Trophoblast cell (in vitro differentiated cells and primary cell): ENCODE measurements around the gene FERMT2.

Source experiments
- DNase-seq, 2 donors: peaks; one replicate each; pipeline ENCODE4 v3.0.0-alpha.2; 2016
- H2AFZ ChIP-seq: 2 replicates; pipeline ENCODE4 v1.6.1; 2013; ENCODE audit warnings: low read length, moderate library complexity, mild to moderate bottlenecking; ENCODE audit not compliant: insufficient read depth, poor library complexity
- H2AK5ac ChIP-seq: 2 replicates; pipeline ENCODE4 v1.6.1; 2013; ENCODE audit warnings: mild to moderate bottlenecking, low read length
- H2BK120ac ChIP-seq: 2 replicates; pipeline ENCODE4 v1.6.1; 2013; ENCODE audit warnings: low read length, mild to moderate bottlenecking, moderate library complexity; ENCODE audit not compliant: insufficient read depth, poor library complexity
- H2BK12ac ChIP-seq: 2 replicates; pipeline ENCODE4 v1.6.1; 2013; ENCODE audit warnings: mild to moderate bottlenecking, low read length, moderate library complexity
- H2BK5ac ChIP-seq: 2 replicates; pipeline ENCODE4 v1.6.1; 2013; ENCODE audit warnings: low read length, low read depth, moderate library complexity, mild to moderate bottlenecking; ENCODE audit not compliant: poor library complexity
- H3K14ac ChIP-seq: 2 replicates; pipeline ENCODE4 v1.6.1; 2013; ENCODE audit warnings: mild to moderate bottlenecking, low read length
- H3K18ac ChIP-seq: 2 replicates; pipeline ENCODE4 v1.6.1; 2013; ENCODE audit warnings: mild to moderate bottlenecking, low read length
- H3K23ac ChIP-seq: 2 replicates; pipeline ENCODE4 v1.6.1; 2013; ENCODE audit warnings: low read length
- H3K27ac ChIP-seq: 2 replicates; pipeline ENCODE4 v1.5.1; 2013; ENCODE audit warnings: low read depth, mild to moderate bottlenecking, inconsistent platforms, low read length, moderate library complexity
- H3K27me3 ChIP-seq: 2 replicates; pipeline ENCODE4 v1.6.1; 2013; ENCODE audit warnings: inconsistent platforms, mild to moderate bottlenecking, low read length, moderate library complexity; ENCODE audit not compliant: insufficient read depth
- H3K36me3 ChIP-seq, 2 experiments: 1 replicate in 1 of 2; 2 replicates in 1 of 2; pipeline ENCODE4 v1.6.1; 2013; ENCODE audit warnings: low read length in 2 of 2, mild to moderate bottlenecking in 2 of 2, moderate library complexity in 1 of 2; ENCODE audit not compliant: insufficient read depth in 2 of 2, control insufficient read depth in 1 of 2
- H3K4ac ChIP-seq: 2 replicates; pipeline ENCODE4 v1.6.1; 2013; ENCODE audit warnings: low read depth, mild to moderate bottlenecking, low read length, moderate library complexity
- H3K4me1 ChIP-seq, 2 experiments: 1 replicate in 1 of 2; 2 replicates in 1 of 2; pipeline ENCODE4 v1.6.1; 2013; ENCODE audit warnings: low read length in 2 of 2, mild to moderate bottlenecking in 2 of 2, moderate library complexity in 1 of 2; ENCODE audit not compliant: insufficient read depth in 2 of 2, control insufficient read depth in 1 of 2
- H3K4me2 ChIP-seq: 2 replicates; pipeline ENCODE4 v1.6.1; 2013; ENCODE audit warnings: inconsistent platforms, mild to moderate bottlenecking, low read length, moderate library complexity
- H3K4me3 ChIP-seq: 2 replicates; pipeline ENCODE4 v1.5.1; 2013; ENCODE audit warnings: mild to moderate bottlenecking, low read depth, low read length, inconsistent platforms
- H3K79me1 ChIP-seq: one replicate; pipeline ENCODE4 v1.6.1; 2013; ENCODE audit warnings: low read length
- H3K79me2 ChIP-seq: 2 replicates; pipeline ENCODE4 v1.6.1; 2013; ENCODE audit warnings: low read length, mild to moderate bottlenecking; ENCODE audit not compliant: control insufficient read depth, insufficient read depth, poor library complexity
- H3K9ac ChIP-seq: 2 replicates; pipeline ENCODE4 v1.6.1; 2013; ENCODE audit warnings: mild to moderate bottlenecking, low read length
- H3K9me3 ChIP-seq: 2 replicates; pipeline ENCODE4 v1.6.1; 2013; ENCODE audit warnings: low read depth, mild to moderate bottlenecking, control low read depth, inconsistent platforms, low read length; ENCODE audit not compliant: insufficient read depth
- H4K12ac ChIP-seq: 2 replicates; pipeline ENCODE4 v1.6.1; 2013; ENCODE audit warnings: low read depth, mild to moderate bottlenecking, low read length, moderate library complexity
- H4K8ac ChIP-seq: 2 replicates; pipeline ENCODE4 v1.6.1; 2013; ENCODE audit warnings: low read depth, mild to moderate bottlenecking, low read length, moderate library complexity
- H4K91ac ChIP-seq: one replicate; pipeline ENCODE4 v1.6.1; 2013; ENCODE audit warnings: low read depth, mild to moderate bottlenecking, low read length, moderate library complexity
- whole genome bisulfite sequencing: extraction: QIAGEN DNeasy Blood & Tissue Kit; methylation state at CpG from one replicate; pipeline ENCODE4 v1.1.7; 2013; ENCODE audit warnings: missing lambda C conversion rate; ENCODE audit not compliant: insufficient read length, insufficient coverage; ENCODE audit errors: extremely low coverage; 5-methylcytosine and 5-hydroxymethylcytosine counted together

Gene FERMT2

DNA sequence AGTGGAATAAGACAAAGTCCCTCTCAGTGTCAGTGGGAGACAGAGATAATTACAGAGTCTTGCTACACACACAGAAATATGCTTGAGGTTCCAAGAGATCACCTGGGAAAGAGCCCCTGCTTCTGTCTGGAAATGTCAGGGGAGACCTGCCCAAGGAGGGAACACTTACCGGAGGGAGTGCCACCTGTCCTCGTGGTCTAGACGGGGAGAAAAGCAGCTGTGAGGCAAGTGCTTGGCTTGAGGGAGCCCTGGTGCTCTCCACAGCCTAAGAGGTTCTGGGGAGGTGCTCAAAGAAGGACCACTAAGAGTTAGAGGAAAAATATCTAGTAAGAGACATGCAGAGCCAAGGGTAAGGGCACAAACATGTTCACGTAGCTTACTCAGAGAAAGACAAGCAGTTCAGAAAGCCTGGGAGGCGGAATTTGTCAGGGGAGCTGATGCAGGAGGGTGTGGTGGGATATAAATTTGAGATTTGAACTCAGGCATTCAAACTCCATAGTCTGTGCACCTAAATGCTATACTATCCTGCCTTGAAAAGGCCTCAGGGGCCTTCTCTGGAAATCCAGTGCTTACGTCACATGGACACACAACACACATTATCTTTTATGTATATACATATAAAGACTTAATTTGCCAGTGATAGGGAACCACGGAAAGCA is 121.2 kb downstream of the FERMT2 start:
- no peaks in the 10 kb centered on the region for H3K27me3 ChIP-seq
- no peak overlapping the region for H2AFZ ChIP-seq
- H3K18ac ChIP-seq = no peak overlapping the region
- peak overlapping the region; percentile 62 for H2BK120ac ChIP-seq
- H3K14ac ChIP-seq = peak overlapping the region; percentile 66
- peaks cover 0 to 2% of the 10 kb centered on the region in 2 experiments for H3K4me1 ChIP-seq
- no peak overlapping the region for H3K23ac ChIP-seq
- no peak overlapping the region for H3K4me3 ChIP-seq
- H3K36me3 ChIP-seq = no peaks in the 10 kb centered on the region
- H3K9ac ChIP-seq = no peak overlapping the region
- H3K4ac ChIP-seq = no peak overlapping the region
- no CpG with 5 or more reads among the region's 7 CpGs for WGBS
- no peak overlapping the region for H4K8ac ChIP-seq
- DNase-seq = no peak
- H4K12ac ChIP-seq = no peak overlapping the region
- peak overlapping the region; percentile 56 for H2BK5ac ChIP-seq
- H2AK5ac ChIP-seq = peak overlapping the region; percentile 74
- no peak overlapping the region for H3K4me2 ChIP-seq
- peak overlapping the region; percentile 52 for H4K91ac ChIP-seq
- H2BK12ac ChIP-seq = peak overlapping the region; percentile 87
- H3K9me3 ChIP-seq = no peaks in the 10 kb centered on the region
- peaks cover 2% of the 10 kb centered on the region for H3K79me1 ChIP-seq
- no peaks in the 10 kb centered on the region for H3K79me2 ChIP-seq
- no peak overlapping the region for H3K27ac ChIP-seq

- Histone ChIP-seq H3K27ac (no peak overlapping the region), H3K79me2 (no peaks in the 10 kb centered on the region), H4K12ac (no peak overlapping the region), H3K4me2 (no peak overlapping the region), H2BK120ac (no peak overlapping the region), H3K23ac (no peak overlapping the region), H4K91ac (no peak overlapping the region), H2AFZ (no peak overlapping the region), H2BK12ac (no peak overlapping the region), H2AK5ac (no peak overlapping the region), H3K27me3 (no peaks in the 10 kb centered on the region), H3K9me3 (no peaks in the 10 kb centered on the region), H3K79me1 (no peaks in the 10 kb centered on the region), H2BK5ac (no peak overlapping the region), H3K4me1 (peaks cover 0 to 2% of the 10 kb centered on the region in 2 experiments), H4K8ac (no peak overlapping the region), H3K14ac (no peak overlapping the region), H3K4me3 (no peak overlapping the region), H3K18ac (no peak overlapping the region), H3K4ac (no peak overlapping the region), H3K9ac (no peak overlapping the region), H3K36me3 (no peaks in the 10 kb centered on the region)
- DNase-seq = no peak
Observed at GRCh38 chr14:52827426-52827825, 123.4 kb downstream of the FERMT2 start.

DNA sequence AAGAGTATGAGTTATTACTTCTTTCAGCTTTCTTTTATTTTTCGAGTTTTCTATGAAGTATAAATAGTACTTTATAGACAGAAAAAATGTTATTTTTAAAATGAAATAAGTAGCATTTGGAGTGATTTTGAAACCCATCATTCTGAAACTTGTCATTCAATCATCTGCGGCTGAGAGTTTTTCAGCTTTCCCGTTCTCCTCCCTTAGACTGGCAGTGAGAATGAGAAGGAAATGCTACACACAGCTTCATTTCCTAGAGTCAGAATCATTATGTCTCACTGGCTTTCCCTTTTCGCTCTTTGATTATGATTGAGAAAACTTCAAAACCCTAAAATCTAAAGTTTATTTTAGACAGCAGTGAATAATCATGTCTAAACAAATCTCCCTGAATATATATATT is 125.8 kb downstream of the FERMT2 start:
- no peak overlapping the region for H2AFZ ChIP-seq
- H3K9ac ChIP-seq = no peak overlapping the region
- no peak overlapping the region for H3K4me3 ChIP-seq
- no peak for DNase-seq
- H2BK5ac ChIP-seq = no peak overlapping the region
- no peak overlapping the region for H3K23ac ChIP-seq
- H3K9me3 ChIP-seq = no peaks in the 10 kb centered on the region
- H3K4me2 ChIP-seq = no peak overlapping the region
- H3K79me1 ChIP-seq = no peaks in the 10 kb centered on the region
- H3K4me1 ChIP-seq = no peaks in the 10 kb centered on the region
- H2BK120ac ChIP-seq = no peak overlapping the region
- no peak overlapping the region for H4K8ac ChIP-seq
- H3K27me3 ChIP-seq = no peaks in the 10 kb centered on the region
- no peaks in the 10 kb centered on the region for H3K36me3 ChIP-seq
- no peak overlapping the region for H3K18ac ChIP-seq
- no peak overlapping the region for H2BK12ac ChIP-seq
- no peak overlapping the region for H2AK5ac ChIP-seq
- no peak overlapping the region for H3K14ac ChIP-seq
- no CpG with 5 or more reads among the region's 4 CpGs for WGBS
- no peaks in the 10 kb centered on the region for H3K79me2 ChIP-seq
- no peak overlapping the region for H3K27ac ChIP-seq
- no peak overlapping the region for H4K91ac ChIP-seq
- H4K12ac ChIP-seq = no peak overlapping the region
- no peak overlapping the region for H3K4ac ChIP-seq

DNA sequence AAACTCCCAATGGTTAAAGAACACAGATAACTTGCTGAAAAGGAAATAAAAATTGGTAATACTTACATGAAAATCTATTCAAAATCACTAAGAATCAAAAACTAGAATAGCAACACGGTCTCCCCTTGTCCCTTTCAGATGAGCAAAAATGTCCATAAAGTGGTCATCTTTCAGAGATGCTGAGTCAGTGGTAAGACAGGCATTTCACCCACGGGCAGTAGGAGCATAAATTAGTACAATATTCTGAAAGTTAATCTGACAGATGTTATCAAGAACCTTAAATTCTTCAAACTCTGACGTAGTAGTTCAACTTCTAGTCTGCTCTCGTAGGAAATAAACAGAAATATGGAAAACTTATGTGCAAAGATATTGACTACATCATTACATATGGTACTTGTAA is 126.4 kb downstream of the FERMT2 start:
- Histone ChIP-seq H2BK5ac (no peak overlapping the region), H3K4ac (no peak overlapping the region), H3K27me3 (no peaks in the 10 kb centered on the region), H3K79me1 (no peaks in the 10 kb centered on the region), H3K4me3 (no peak overlapping the region), H3K18ac (no peak overlapping the region), H3K9ac (no peak overlapping the region), H4K12ac (no peak overlapping the region), H3K27ac (no peak overlapping the region), H2AFZ (no peak overlapping the region), H3K14ac (no peak overlapping the region), H3K9me3 (no peaks in the 10 kb centered on the region), H2BK12ac (no peak overlapping the region), H3K4me2 (no peak overlapping the region), H2AK5ac (no peak overlapping the region), H4K91ac (no peak overlapping the region), H3K79me2 (no peaks in the 10 kb centered on the region), H3K36me3 (no peaks in the 10 kb centered on the region), H3K4me1 (no peaks in the 10 kb centered on the region), H3K23ac (no peak overlapping the region), H4K8ac (no peak overlapping the region), H2BK120ac (no peak overlapping the region)
- DNase-seq = peak in 1 of 2 donors; percentile 64
- WGBS = no CpG with 5 or more reads among the region's 4 CpGs
